Right ventricle myocardium superior (tissue), 1 donor: Measurements from ENCODE around the gene RUFY3. TPM values are rescaled to one million over a fixed set of nuclear protein-coding genes. Genes with fewer than 3 reads are reported as not detected.
"Not testable (repeated sequence)": the region's sequence is repeated elsewhere in the genome, so short reads cannot be mapped to it uniquely, and the experiment has no call there.

ENCODE experiments used
- ATAC-seq: fragments of 200-7000 bp; cut with Tn5 transposase; one replicate; pipeline ENCODE4 v1.9.1; 2020; ENCODE audit warnings: mild to moderate bottlenecking; ENCODE audit not compliant: poor library complexity
- DNase-seq: peaks from one replicate; pipeline ENCODE4 v3.0.0-alpha.2; 2020
- intact Hi-C: fragments of 100-400 bp; cut with DNase I; formaldehyde crosslinking; loops from one replicate; pipeline ENCODE4 v1.11.2; 2022
- total RNA-seq: library from RNA; stranded (reverse); fragmentation: NEBNext Ultra II Directional; extraction: Animal tissue kit (Norgen Biotek cat#: 25700); gene quantifications from one replicate; pipeline ENCODE4 v1.2.1, GENCODE V29; 2021
- donor health status: DM: no; HTN: yes; CAD: no; lungs with severe emphysema.

Gene RUFY3
- total RNA-seq, 1 donor from 2014 or later, result 19.4 TPM

- no peak for DNase-seq
- intact Hi-C loops, result no loop called here
- no peak for ATAC-seq
Observed at GRCh38 chr4:70725633-70726032, 3.9 kb downstream of the RUFY3 start.

- DNase-seq, ATAC-seq, intact Hi-C loops: not testable (repeated sequence)
Observed at GRCh38 chr4:70726515-70726914, 4.8 kb downstream of the RUFY3 start.

GRCh38 chr4:70728091-70728490 lies 6.3 kb downstream of the RUFY3 start:
- ATAC-seq, result no peak
- no peak for DNase-seq
- intact Hi-C loops, result no loop called here

GRCh38 chr4:70732878-70733277 lies 11.1 kb downstream of the RUFY3 start:
- ATAC-seq, DNase-seq, intact Hi-C loops: not testable (repeated sequence)

GRCh38 chr4:70734168-70734954 lies 12.6 kb downstream of the RUFY3 start:
- ATAC-seq (peak; percentile 89), DNase-seq (no peak)
- intact Hi-C loops, result no loop called here

- DNase-seq (no peak), ATAC-seq (peak; percentile 53)
- intact Hi-C loops, result no loop called here
Observed at GRCh38 chr4:70734971-70735370, 13.2 kb downstream of the RUFY3 start.

- intact Hi-C loops, DNase-seq: not testable (repeated sequence)
- ATAC-seq, result peak; percentile 56
Observed at GRCh38 chr4:70735915-70736314, 14.2 kb downstream of the RUFY3 start.

GRCh38 chr4:70737006-70737405 lies 15.2 kb downstream of the RUFY3 start:
- no peak for DNase-seq
- no peak for ATAC-seq
- intact Hi-C loops, result no loop called here

GRCh38 chr4:70737409-70737808 lies 15.6 kb downstream of the RUFY3 start:
- no peak for ATAC-seq
- intact Hi-C loops, result no loop called here
- no peak for DNase-seq

- DNase-seq (no peak), ATAC-seq (no peak)
- intact Hi-C loops, result no loop called here
Observed at GRCh38 chr4:70739496-70740337, 18.0 kb downstream of the RUFY3 start.

- no peak for ATAC-seq
- intact Hi-C loops, result no loop called here
- DNase-seq, result no peak
Observed at GRCh38 chr4:70741867-70742658, 20.3 kb downstream of the RUFY3 start.

- ATAC-seq (no peak), DNase-seq (no peak)
- intact Hi-C loops, result no loop called here
Observed at GRCh38 chr4:70743731-70744130, 22.0 kb downstream of the RUFY3 start.

- no peak for ATAC-seq
Observed at GRCh38 chr4:70746179-70746839, 24.5 kb downstream of the RUFY3 start.

GRCh38 chr4:70747874-70748273 lies 26.1 kb downstream of the RUFY3 start:
- no peak for ATAC-seq
- intact Hi-C loops, result no loop called here
- DNase-seq, result no peak

More at GRCh38 chr4:70746179-70746839, 24.5 kb downstream of the RUFY3 start:
- intact Hi-C loops, result no loop called here
- no peak for DNase-seq

GRCh38 chr4:70749313-70749712 lies 27.5 kb downstream of the RUFY3 start:
- intact Hi-C loops, result no loop called here
- no peak for ATAC-seq

GRCh38 chr4:70752236-70752635 lies 30.5 kb downstream of the RUFY3 start:
- ATAC-seq (no peak), DNase-seq (no peak)
- intact Hi-C loops, result no loop called here

More at GRCh38 chr4:70749313-70749712, 27.5 kb downstream of the RUFY3 start:
- DNase-seq, result no peak

- DNase-seq (no peak), ATAC-seq (no peak)
- intact Hi-C loops, result no loop called here
Observed at GRCh38 chr4:70753630-70754029, 31.9 kb downstream of the RUFY3 start.

- DNase-seq, result no peak
- no peak for ATAC-seq
Observed at GRCh38 chr4:70754470-70754869, 32.7 kb downstream of the RUFY3 start.

More at GRCh38 chr4:70754470-70754869, 32.7 kb downstream of the RUFY3 start:
- intact Hi-C loops, result no loop called here
